Measurements from ENCODE around the gene DDRGK1. TPM values are rescaled to one million over a fixed set of nuclear protein-coding genes. Genes with fewer than 3 reads are reported as not detected.

The DDRGK1 gene
- total RNA-seq, 4 donors from 2014 or later: 37.7 to 74.9 (median 40.1) TPM

DNA sequence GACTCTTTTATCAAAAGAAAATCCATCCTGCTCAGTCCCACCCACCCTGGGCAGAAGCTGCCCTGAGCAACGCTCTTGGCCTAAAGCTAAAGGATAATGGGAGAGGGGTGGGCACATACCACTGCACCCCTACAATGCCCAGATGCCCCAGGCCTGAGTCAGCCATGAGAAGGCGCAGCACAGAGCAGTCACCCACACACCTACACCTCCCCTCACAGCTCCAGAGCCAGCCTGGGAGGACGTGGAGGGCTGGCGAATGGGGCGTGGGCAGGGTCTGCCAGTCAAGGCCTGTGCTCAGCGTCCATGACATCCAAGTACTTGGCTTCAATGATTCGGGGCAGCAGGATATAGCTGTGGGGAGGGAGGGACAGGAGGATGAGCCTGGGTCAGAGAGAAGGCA, 23.0 kb upstream of the DDRGK1 start:
- H3K4me3 ChIP-seq: no peak overlapping the region
- no peaks in the 10 kb centered on the region for H3K4me1 ChIP-seq
- TF ChIP-seq, protein P1, sequence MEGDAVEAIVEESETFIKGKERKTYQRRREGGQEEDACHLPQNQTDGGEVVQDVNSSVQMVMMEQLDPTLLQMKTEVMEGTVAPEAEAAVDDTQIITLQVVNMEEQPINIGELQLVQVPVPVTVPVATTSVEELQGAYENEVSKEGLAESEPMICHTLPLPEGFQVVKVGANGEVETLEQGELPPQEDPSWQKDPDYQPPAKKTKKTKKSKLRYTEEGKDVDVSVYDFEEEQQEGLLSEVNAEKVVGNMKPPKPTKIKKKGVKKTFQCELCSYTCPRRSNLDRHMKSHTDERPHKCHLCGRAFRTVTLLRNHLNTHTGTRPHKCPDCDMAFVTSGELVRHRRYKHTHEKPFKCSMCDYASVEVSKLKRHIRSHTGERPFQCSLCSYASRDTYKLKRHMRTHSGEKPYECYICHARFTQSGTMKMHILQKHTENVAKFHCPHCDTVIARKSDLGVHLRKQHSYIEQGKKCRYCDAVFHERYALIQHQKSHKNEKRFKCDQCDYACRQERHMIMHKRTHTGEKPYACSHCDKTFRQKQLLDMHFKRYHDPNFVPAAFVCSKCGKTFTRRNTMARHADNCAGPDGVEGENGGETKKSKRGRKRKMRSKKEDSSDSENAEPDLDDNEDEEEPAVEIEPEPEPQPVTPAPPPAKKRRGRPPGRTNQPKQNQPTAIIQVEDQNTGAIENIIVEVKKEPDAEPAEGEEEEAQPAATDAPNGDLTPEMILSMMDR (IDR thresholded peaks at IDR 0.05): no peak
- TF ChIP-seq POLR2A (IDR thresholded peaks at IDR 0.05): no peak
- no peak for DNase-seq
- intact Hi-C loops (cut with DNase I; ENCODE audit: low total_unique reads): no loop called here
- H3K9me3 ChIP-seq: no peaks in the 10 kb centered on the region
- no peak overlapping the region for H3K27ac ChIP-seq
- H3K36me3 ChIP-seq: no peaks in the 10 kb centered on the region
- no peaks in the 10 kb centered on the region for H3K27me3 ChIP-seq

DNA sequence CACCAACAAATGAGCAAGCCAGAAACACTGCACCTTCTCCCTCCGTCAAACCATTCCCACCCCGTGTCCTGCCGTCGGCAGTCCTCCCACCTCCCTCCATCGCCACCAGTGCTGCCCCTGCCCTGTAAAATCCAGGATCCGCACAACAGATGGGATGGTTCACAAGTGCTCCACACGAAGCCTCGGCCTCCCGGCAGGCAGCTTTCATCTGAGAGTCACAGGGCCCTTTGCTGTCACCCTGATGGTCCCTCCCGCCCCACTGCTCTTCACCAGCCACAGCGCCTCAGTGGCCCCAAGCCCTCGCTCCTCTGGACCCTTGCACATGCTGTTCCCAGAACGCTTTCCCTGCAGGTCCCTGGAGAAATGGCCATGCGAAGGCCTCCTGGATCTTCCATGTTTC, 22.4 kb upstream of the DDRGK1 start:
- H3K4me1 ChIP-seq: no peaks in the 10 kb centered on the region
- TF ChIP-seq POLR2A (IDR thresholded peaks at IDR 0.05): no peak
- TF ChIP-seq, protein P1 (IDR thresholded peaks at IDR 0.05): no peak
- no peak overlapping the region for H3K27ac ChIP-seq
- H3K9me3 ChIP-seq: no peaks in the 10 kb centered on the region
- no peak for DNase-seq
- intact Hi-C loops (cut with DNase I; ENCODE audit: low total_unique reads): no loop called here
- no peaks in the 10 kb centered on the region for H3K27me3 ChIP-seq
- H3K36me3 ChIP-seq: no peaks in the 10 kb centered on the region
- no peak overlapping the region for H3K4me3 ChIP-seq

DNA sequence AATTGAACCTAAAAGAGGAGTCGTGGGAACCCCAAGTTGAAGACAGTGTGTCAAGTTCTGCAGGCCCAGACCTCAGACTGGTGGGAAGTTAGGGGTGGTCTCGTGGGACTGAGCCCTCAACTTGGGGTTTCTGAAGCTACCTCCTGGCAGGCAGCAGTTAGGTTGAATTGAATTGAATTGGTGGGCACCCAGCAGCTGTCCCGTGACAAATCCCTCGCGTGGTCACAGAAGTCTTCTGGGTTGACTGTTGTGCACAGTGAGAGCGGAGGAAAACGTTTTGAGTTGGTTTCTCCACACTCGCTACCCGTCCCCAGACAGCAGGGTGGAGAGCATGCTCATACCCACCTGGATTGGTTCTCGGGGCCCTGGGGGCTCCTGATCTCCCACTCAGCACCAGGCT, 21.6 kb upstream of the DDRGK1 start:
- no peak overlapping the region for H3K27ac ChIP-seq
- no peak for TF ChIP-seq POLR2A (IDR thresholded peaks at IDR 0.05)
- TF ChIP-seq, protein P1 (IDR thresholded peaks at IDR 0.05): no peak
- DNase-seq: no peak
- intact Hi-C loops (cut with DNase I; ENCODE audit: low total_unique reads): no loop called here
- H3K9me3 ChIP-seq: no peaks in the 10 kb centered on the region
- no peaks in the 10 kb centered on the region for H3K36me3 ChIP-seq
- no peaks in the 10 kb centered on the region for H3K27me3 ChIP-seq
- H3K4me3 ChIP-seq: no peak overlapping the region
- H3K4me1 ChIP-seq: no peaks in the 10 kb centered on the region

DNA sequence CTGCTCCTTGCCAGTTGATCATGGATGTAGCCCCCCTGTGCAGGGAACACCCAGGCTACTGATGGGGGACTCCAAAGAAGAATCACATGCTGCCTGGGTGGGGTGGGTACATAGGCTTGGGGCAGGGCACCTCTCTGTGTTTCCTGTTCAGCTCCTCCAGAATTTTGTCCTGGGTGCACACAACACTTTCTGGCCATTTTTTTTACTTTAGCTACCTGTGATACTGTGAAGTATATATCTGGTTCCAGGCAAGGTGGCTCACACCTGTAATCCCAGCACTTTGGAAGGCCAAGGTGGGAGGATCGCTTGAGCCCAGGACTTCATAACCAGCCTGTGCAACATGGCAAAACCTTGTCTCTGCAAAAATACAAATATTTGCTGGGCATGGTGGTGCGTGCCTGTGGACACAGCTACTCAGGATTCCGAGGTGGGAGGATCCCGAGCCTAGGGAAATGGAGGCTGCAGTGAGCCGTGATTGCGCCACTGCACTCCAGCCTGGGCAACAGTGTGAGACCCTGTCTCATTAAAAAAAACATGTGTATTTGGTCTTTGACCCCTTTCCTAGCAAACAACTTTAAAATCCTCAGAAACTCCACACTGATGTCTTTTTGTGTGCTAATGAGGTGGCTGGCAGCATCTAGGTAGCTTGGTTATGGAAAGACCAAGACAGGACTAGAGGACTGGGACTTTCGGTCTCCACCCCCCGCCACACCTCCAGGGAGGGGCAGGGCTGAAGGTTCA, 20.4 kb upstream of the DDRGK1 start:
- no peak overlapping the region for H3K4me3 ChIP-seq
- no peak overlapping the region for H3K27ac ChIP-seq
- intact Hi-C loops (cut with DNase I; ENCODE audit: low total_unique reads): no loop called here
- H3K27me3 ChIP-seq: no peaks in the 10 kb centered on the region
- no peak for DNase-seq
- H3K9me3 ChIP-seq: no peaks in the 10 kb centered on the region
- H3K4me1 ChIP-seq: no peaks in the 10 kb centered on the region
- TF ChIP-seq, protein P1 (IDR thresholded peaks at IDR 0.05): no peak
- no peak for TF ChIP-seq POLR2A (IDR thresholded peaks at IDR 0.05)
- no peaks in the 10 kb centered on the region for H3K36me3 ChIP-seq

- intact Hi-C loops (cut with DNase I; ENCODE audit: low total_unique reads): no loop called here
- Histone ChIP-seq H3K4me1 (no peaks in the 10 kb centered on the region), H3K4me3 (no peak overlapping the region), H3K27me3 (no peaks in the 10 kb centered on the region), H3K9me3 (no peaks in the 10 kb centered on the region), H3K36me3 (no peaks in the 10 kb centered on the region), H3K27ac (no peak overlapping the region)
- TF ChIP-seq, protein P1 (IDR thresholded peaks at IDR 0.05): no peak
- no peak for TF ChIP-seq POLR2A (IDR thresholded peaks at IDR 0.05)
- no peak for DNase-seq
These were observed 19.7 kb upstream of the DDRGK1 start for GRCh38 chr20:3223994-3224680.

All from uterus (tissue), 4 donors.